ENCODE results near the gene RNF220.

The RNF220 gene

DNA sequence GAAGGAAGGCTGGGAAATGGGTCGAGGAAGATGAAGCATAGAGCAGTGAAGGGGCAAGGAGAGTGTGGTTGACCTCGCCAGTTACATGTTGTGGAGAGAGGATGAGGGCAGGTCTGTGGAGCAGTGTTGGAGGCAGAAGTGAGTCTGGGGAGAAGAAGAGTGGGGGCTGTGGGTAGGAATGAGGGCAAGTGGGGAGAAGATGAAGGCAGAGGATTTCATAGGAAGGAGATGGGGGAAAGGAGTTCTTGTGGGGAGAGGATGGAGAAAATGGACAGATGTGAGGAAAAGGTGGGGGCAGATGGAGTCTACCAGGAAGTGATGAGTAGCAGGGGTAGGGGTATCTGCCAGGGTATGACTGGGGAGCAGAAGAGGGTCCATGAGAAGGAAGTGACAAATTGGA, 273.1 kb downstream of the RNF220 start:
- Histone ChIP-seq H3K9me3 (ENCODE audit: control insufficient read depth, low read length) (no peaks in the 10 kb centered on the region), H3K4me1 (ENCODE audit: control insufficient read depth, insufficient read depth, low read length) (peaks cover 45% of the 10 kb centered on the region), H3K9ac (ENCODE audit: low read length) (no peak overlapping the region), H3K4me3 (ENCODE audit: low read length) (no peak overlapping the region), H3K36me3 (ENCODE audit: control insufficient read depth, insufficient read depth, low read length) (no peaks in the 10 kb centered on the region), H3K27me3 (ENCODE audit: control insufficient read depth, insufficient read depth, low read length) (no peaks in the 10 kb centered on the region)

DNA sequence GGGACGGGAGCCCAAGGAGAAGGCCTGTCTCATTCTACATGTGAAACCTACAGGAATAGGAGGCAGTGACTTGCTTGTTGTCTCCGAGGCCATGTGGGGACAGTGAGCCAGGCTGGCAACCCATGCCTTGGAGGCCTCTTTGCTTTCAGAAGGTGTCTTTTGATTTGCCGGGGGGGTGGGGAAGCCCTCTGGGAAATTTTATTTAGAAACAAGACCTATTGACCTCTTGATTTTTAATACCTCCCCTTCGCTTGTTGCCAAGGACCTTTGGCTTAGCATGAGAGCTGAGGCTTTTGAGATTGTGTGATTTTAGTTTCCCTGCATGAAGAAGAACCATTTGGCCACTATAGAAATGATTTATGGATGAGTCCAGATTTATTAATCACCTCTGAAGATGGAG, 273.6 kb downstream of the RNF220 start:
- H3K4me1 ChIP-seq (ENCODE audit: control insufficient read depth, insufficient read depth, low read length): peaks cover 40% of the 10 kb centered on the region
- H3K9me3 ChIP-seq (ENCODE audit: control insufficient read depth, low read length): no peaks in the 10 kb centered on the region
- no peak overlapping the region for H3K9ac ChIP-seq (ENCODE audit: low read length)
- no peaks in the 10 kb centered on the region for H3K27me3 ChIP-seq (ENCODE audit: control insufficient read depth, insufficient read depth, low read length)
- H3K36me3 ChIP-seq (ENCODE audit: control insufficient read depth, insufficient read depth, low read length): no peaks in the 10 kb centered on the region
- H3K4me3 ChIP-seq (ENCODE audit: low read length): no peak overlapping the region

DNA sequence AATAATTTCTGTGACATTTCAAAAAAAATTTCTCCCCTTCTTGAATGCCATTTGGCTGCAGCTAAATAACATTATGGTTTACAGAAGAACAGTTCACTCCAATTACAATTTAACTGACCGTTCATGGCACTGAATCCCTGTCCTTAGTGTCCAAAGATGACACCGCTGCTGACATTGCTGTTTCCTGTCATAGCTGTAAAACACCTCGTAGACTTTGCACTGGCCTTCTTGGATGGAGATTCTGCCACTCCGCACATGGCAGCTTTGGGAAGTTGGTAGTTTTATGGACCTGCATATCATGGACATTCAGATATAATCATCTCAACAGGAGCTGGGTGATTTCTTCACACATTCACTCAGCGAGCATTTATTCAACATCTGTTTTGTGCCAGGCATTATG, 274.4 kb downstream of the RNF220 start:
- no peaks in the 10 kb centered on the region for H3K9me3 ChIP-seq (ENCODE audit: control insufficient read depth, low read length)

DNA sequence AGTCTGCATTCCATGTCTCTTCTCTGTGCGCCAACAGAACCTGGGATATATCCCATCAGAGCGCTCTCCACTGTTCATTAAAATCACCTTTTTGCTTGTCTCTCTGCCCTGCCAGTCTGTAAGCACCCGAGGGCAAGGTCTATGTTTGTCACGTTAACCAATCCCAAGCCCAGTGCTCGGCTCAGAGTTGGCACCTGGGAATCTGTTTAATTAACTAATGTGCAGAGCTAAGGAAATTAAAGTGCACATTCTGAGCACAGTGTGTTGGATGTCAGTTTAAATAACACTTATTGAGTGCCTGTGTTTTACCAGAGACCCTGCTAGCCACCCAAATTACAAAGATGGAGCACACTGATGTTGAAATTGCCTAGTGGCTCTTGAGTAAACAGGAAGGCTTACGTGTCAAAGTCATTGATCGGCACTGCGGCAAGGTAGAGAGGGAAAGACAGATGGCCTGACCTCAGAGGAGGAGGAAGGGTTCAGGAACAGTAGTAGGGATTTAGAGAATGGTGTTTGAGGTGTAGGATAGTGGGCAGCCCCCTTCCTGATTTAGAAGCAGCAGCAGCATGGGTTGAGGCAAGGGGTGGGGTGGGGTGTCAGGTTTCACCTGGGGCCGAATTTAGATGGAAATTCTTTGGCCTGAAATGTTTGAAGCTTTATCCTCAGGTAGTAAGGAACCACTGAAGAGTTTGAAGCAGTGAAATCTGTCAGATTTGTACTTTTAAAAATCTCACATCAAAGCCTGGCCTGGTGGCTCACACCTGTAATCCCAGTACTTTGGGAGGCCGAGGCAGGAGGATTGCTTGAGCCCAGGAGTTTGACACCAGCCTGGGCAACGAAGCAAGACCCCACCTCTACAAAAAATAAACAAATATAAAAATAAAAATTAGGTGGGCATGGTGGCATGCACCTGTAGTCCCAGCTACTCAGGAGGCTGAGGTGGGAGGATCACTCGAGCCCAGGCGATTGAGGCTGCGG, 277.1 kb downstream of the RNF220 start:
- H3K9me3 ChIP-seq (ENCODE audit: control insufficient read depth, low read length): no peaks in the 10 kb centered on the region
- no peak overlapping the region for H3K4me3 ChIP-seq (ENCODE audit: low read length)
- H3K9ac ChIP-seq (ENCODE audit: low read length): no peak overlapping the region
- peaks cover 14% of the 10 kb centered on the region for H3K4me1 ChIP-seq (ENCODE audit: control insufficient read depth, insufficient read depth, low read length)
- H3K36me3 ChIP-seq (ENCODE audit: control insufficient read depth, insufficient read depth, low read length): no peaks in the 10 kb centered on the region
- H3K27me3 ChIP-seq (ENCODE audit: control insufficient read depth, insufficient read depth, low read length): no peaks in the 10 kb centered on the region

More for the DNA sequence above, 274.4 kb downstream of the RNF220 start:
- no peaks in the 10 kb centered on the region for H3K36me3 ChIP-seq (ENCODE audit: control insufficient read depth, insufficient read depth, low read length)
- H3K9ac ChIP-seq (ENCODE audit: low read length): no peak overlapping the region
- no peaks in the 10 kb centered on the region for H3K27me3 ChIP-seq (ENCODE audit: control insufficient read depth, insufficient read depth, low read length)
- no peak overlapping the region for H3K4me3 ChIP-seq (ENCODE audit: low read length)
- peaks cover 40% of the 10 kb centered on the region for H3K4me1 ChIP-seq (ENCODE audit: control insufficient read depth, insufficient read depth, low read length)

DNA sequence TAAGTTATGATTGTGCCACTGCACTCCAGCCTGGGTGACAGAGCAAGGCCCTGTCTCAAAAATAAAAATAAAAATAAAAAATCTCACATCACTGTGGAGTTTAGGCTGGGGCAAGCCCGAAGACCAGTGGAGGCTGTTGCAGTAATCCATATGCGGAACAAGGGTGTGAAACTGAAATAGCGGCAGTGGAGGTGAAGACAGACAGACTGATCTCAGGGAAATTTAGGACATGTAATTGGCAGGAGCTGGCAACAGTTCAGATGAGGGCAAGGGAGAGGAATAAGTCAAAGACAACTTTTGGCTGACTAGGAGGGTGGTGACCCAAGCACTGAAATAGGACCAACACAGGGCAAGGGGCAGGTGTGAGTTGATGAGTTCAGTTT, 277.8 kb downstream of the RNF220 start:
- no peak overlapping the region for H3K4me3 ChIP-seq (ENCODE audit: low read length)
- no peak overlapping the region for H3K9ac ChIP-seq (ENCODE audit: low read length)
- no peaks in the 10 kb centered on the region for H3K9me3 ChIP-seq (ENCODE audit: control insufficient read depth, low read length)
- H3K36me3 ChIP-seq (ENCODE audit: control insufficient read depth, insufficient read depth, low read length): no peaks in the 10 kb centered on the region
- H3K27me3 ChIP-seq (ENCODE audit: control insufficient read depth, insufficient read depth, low read length): no peaks in the 10 kb centered on the region
- H3K4me1 ChIP-seq (ENCODE audit: control insufficient read depth, insufficient read depth, low read length): peaks cover 8% of the 10 kb centered on the region

DNA sequence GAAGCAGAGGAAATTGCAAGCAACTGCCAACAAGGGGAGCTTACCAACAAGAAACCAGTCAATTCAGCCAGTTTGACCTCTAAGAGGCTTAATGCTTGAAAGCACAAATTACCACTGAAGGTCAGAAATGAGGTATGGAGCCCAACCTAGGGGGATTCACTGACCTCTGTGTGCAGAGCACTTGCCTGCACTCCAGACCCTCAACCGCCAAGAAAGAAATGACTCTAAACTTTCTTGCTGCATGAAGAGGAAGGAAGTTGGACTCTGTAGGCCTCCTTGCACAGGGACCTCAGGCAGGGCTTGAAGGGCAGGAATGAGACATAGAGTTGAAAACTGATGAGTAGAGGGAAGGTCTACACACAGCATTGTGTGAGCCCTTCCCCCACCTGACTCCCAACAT, 279.5 kb downstream of the RNF220 start:
- Histone ChIP-seq H3K4me3 (ENCODE audit: low read length) (no peak overlapping the region), H3K4me1 (ENCODE audit: control insufficient read depth, insufficient read depth, low read length) (peaks cover 8% of the 10 kb centered on the region), H3K36me3 (ENCODE audit: control insufficient read depth, insufficient read depth, low read length) (no peaks in the 10 kb centered on the region)

DNA sequence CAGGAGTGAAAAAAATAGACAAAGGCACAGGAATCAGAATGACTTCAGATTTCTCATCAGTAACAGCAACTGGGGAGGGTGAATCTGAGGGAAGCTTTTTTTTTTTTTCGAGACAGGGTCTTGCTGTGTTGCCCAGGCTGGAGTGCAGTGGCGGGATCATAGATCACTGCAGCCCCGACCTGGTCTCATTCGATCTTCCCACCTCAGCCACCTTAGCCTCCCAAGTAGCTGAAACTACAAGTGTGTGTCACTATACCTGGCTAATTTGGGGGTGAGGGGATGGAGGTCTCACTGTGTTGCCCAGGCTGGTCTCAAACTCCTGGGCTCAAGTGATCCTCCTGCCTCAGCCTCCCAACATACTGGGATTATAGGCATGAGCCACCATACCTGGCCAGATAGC, 280.2 kb downstream of the RNF220 start:
- Histone ChIP-seq H3K9ac (ENCODE audit: low read length) (no peak overlapping the region), H3K4me3 (ENCODE audit: low read length) (no peak overlapping the region), H3K27me3 (ENCODE audit: control insufficient read depth, insufficient read depth, low read length) (no peaks in the 10 kb centered on the region), H3K36me3 (ENCODE audit: control insufficient read depth, insufficient read depth, low read length) (no peaks in the 10 kb centered on the region), H3K4me1 (ENCODE audit: control insufficient read depth, insufficient read depth, low read length) (peaks cover 8% of the 10 kb centered on the region), H3K9me3 (ENCODE audit: control insufficient read depth, low read length) (no peaks in the 10 kb centered on the region)

More for the DNA sequence above, 279.5 kb downstream of the RNF220 start:
- Histone ChIP-seq H3K9ac (ENCODE audit: low read length) (no peak overlapping the region), H3K9me3 (ENCODE audit: control insufficient read depth, low read length) (no peaks in the 10 kb centered on the region), H3K27me3 (ENCODE audit: control insufficient read depth, insufficient read depth, low read length) (no peaks in the 10 kb centered on the region)

DNA sequence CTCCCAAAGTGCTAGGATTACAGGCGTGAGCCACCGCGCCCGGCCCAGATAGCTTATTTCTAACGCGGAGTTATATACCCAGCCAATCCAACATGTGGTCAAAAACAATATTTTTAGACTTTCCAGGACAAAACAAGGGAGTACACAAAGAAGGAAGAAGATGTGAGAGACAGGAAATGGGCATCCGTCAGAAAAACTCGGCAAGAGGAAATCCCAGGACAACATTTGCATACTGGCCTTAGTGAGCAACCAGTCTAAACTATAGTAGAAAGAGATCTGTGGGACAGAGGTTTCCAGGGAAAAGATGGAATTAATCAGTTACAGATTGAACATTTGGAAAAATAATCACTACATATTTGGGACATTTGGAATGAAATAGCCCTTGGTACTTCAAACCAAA, 280.8 kb downstream of the RNF220 start:
- H3K9me3 ChIP-seq (ENCODE audit: control insufficient read depth, low read length): no peaks in the 10 kb centered on the region
- peaks cover 8% of the 10 kb centered on the region for H3K4me1 ChIP-seq (ENCODE audit: control insufficient read depth, insufficient read depth, low read length)
- no peaks in the 10 kb centered on the region for H3K36me3 ChIP-seq (ENCODE audit: control insufficient read depth, insufficient read depth, low read length)
- H3K27me3 ChIP-seq (ENCODE audit: control insufficient read depth, insufficient read depth, low read length): no peaks in the 10 kb centered on the region
- H3K4me3 ChIP-seq (ENCODE audit: low read length): no peak overlapping the region
- H3K9ac ChIP-seq (ENCODE audit: low read length): no peak overlapping the region

DNA sequence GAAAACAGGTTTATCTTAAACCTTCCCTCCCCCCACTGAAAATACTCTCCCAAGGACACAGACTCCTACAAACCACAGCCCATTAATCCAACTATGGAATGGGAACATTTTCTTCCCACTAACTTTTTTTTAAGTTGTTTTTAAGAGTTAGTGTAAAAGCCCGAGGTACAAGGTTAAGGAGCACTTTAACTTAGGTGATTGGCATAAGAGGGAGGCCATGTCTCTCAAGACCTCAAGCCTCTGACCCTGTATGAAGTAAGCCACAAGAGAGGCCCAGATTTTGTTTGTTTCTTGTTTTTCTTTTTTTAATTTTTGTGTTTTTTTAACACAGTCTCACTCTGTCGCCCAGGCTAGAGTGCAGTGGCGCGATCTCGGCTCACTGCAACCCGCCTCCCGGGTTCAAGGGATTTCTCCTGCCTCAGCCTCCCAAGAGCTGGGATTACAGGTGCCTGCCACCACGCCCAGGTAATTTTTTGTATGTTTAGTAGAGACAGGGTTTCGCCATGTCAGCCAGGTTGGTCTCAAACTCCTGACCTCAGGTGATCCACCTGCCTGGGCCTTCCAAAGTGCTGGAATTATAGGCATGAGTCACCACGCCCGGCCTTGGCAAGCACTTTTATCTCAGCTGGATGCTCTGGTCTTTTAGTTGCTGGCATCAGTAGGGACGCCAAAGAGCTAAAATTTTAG, 283.8 kb downstream of the RNF220 start:
- no peaks in the 10 kb centered on the region for H3K9me3 ChIP-seq (ENCODE audit: control insufficient read depth, low read length)
- H3K4me1 ChIP-seq (ENCODE audit: control insufficient read depth, insufficient read depth, low read length): no peaks in the 10 kb centered on the region
- no peaks in the 10 kb centered on the region for H3K27me3 ChIP-seq (ENCODE audit: control insufficient read depth, insufficient read depth, low read length)
- no peak overlapping the region for H3K4me3 ChIP-seq (ENCODE audit: low read length)
- H3K9ac ChIP-seq (ENCODE audit: low read length): no peak overlapping the region
- H3K36me3 ChIP-seq (ENCODE audit: control insufficient read depth, insufficient read depth, low read length): no peaks in the 10 kb centered on the region

DNA sequence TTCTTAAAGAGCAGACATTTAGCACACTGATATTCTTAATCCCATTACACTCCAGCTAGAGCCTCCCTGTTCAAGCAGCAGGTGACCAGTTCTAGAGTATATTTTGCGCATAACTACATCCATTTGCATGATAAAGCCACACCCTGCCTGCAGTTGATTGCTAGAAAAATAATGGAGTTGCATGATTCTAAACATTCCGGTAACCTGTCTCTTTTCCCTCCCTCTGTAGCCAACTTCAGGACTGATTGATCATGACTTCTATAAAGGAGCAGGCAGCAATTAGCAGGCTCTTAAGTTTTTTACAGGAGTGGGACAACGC, 284.4 kb downstream of the RNF220 start:
- no peak overlapping the region for H3K9ac ChIP-seq (ENCODE audit: low read length)
- H3K36me3 ChIP-seq (ENCODE audit: control insufficient read depth, insufficient read depth, low read length): no peaks in the 10 kb centered on the region
- no peaks in the 10 kb centered on the region for H3K27me3 ChIP-seq (ENCODE audit: control insufficient read depth, insufficient read depth, low read length)
- no peaks in the 10 kb centered on the region for H3K9me3 ChIP-seq (ENCODE audit: control insufficient read depth, low read length)
- H3K4me3 ChIP-seq (ENCODE audit: low read length): no peak overlapping the region
- H3K4me1 ChIP-seq (ENCODE audit: control insufficient read depth, insufficient read depth, low read length): no peaks in the 10 kb centered on the region

DNA sequence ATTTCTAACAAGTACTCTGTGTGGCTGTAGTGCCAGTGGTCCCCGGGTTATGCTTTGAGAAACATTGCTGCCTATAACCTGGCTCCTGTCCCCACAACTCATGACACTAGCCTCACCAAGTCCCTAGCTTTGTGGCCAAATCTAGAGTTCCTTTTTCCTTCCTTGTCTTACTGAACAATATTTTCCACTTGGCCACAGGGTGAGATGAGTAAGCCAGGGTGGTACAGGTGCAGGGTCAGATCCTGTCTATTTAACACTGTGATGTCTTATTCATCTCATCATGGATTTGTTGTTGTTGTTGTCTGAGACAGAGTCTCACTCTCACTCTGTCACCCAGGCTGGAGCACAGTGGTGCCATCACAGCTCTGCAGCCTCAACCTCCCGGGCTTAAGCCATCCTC, 288.1 kb downstream of the RNF220 start:
- Histone ChIP-seq H3K4me3 (ENCODE audit: low read length) (no peak overlapping the region), H3K9me3 (ENCODE audit: control insufficient read depth, low read length) (no peaks in the 10 kb centered on the region), H3K36me3 (ENCODE audit: control insufficient read depth, insufficient read depth, low read length) (no peaks in the 10 kb centered on the region), H3K4me1 (ENCODE audit: control insufficient read depth, insufficient read depth, low read length) (no peaks in the 10 kb centered on the region), H3K27me3 (ENCODE audit: control insufficient read depth, insufficient read depth, low read length) (no peaks in the 10 kb centered on the region), H3K9ac (ENCODE audit: low read length) (no peak overlapping the region)

DNA sequence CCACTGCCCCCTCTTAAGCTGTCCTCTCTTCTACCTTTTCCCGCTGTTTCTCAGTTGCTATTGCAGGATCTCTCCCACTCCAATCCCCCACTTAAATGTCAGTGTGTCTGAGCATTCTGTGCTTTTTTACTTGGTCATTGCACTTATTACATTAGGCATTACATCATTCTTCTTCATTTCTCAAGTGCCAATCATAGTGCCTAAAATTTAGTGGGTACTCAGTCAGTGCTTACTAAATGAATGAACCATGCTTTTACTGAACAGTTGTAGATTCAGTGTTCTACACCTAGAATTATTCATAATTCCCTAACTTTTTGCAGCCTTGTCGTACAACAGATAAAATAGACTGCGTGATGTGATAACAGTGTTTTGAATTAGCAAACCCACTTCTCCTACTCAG, 288.8 kb downstream of the RNF220 start:
- Histone ChIP-seq H3K4me3 (ENCODE audit: low read length) (no peak overlapping the region), H3K9me3 (ENCODE audit: control insufficient read depth, low read length) (no peaks in the 10 kb centered on the region), H3K36me3 (ENCODE audit: control insufficient read depth, insufficient read depth, low read length) (no peaks in the 10 kb centered on the region), H3K9ac (ENCODE audit: low read length) (no peak overlapping the region), H3K4me1 (ENCODE audit: control insufficient read depth, insufficient read depth, low read length) (no peaks in the 10 kb centered on the region), H3K27me3 (ENCODE audit: control insufficient read depth, insufficient read depth, low read length) (no peaks in the 10 kb centered on the region)
